DMS114 treated with DMSO at 0.1 percent for 48 hours (cell line): ENCODE measurements around the gene SYNDIG1.

Source experiments
- DNase-seq: peaks from one replicate; lab custom pipeline; 2025; ENCODE audit not compliant: unreplicated experiment; lab: John Stamatoyannopoulos, UW

Gene SYNDIG1

GRCh38 chr20:24446811-24447210 lies 22.6 kb upstream of the SYNDIG1 start:
- no peak for DNase-seq

GRCh38 chr20:24448170-24448569 lies 21.3 kb upstream of the SYNDIG1 start:
- DNase-seq, result no peak

- DNase-seq, result no peak
Measured at GRCh38 chr20:24449026-24449720, 20.3 kb upstream of the SYNDIG1 start.

- DNase-seq, result no peak
Measured at GRCh38 chr20:24450177-24450576, 19.3 kb upstream of the SYNDIG1 start.

GRCh38 chr20:24450624-24451376 lies 18.6 kb upstream of the SYNDIG1 start:
- DNase-seq, result no peak

- no peak for DNase-seq
Measured at GRCh38 chr20:24451428-24451827, 18.0 kb upstream of the SYNDIG1 start.

GRCh38 chr20:24452016-24452415 lies 17.4 kb upstream of the SYNDIG1 start:
- DNase-seq, result no peak

- DNase-seq, result no peak
Measured at GRCh38 chr20:24452498-24453127, 16.8 kb upstream of the SYNDIG1 start.

GRCh38 chr20:24453869-24454268 lies 15.6 kb upstream of the SYNDIG1 start:
- DNase-seq, result no peak

- no peak for DNase-seq
Measured at GRCh38 chr20:24455081-24455480, 14.3 kb upstream of the SYNDIG1 start.

- no peak for DNase-seq
Measured at GRCh38 chr20:24456398-24456781, 13.0 kb upstream of the SYNDIG1 start.

- DNase-seq, result no peak
Measured at GRCh38 chr20:24458436-24458835, 11.0 kb upstream of the SYNDIG1 start.

GRCh38 chr20:24459733-24460132 lies 9.7 kb upstream of the SYNDIG1 start:
- no peak for DNase-seq

GRCh38 chr20:24460712-24461111 lies 8.7 kb upstream of the SYNDIG1 start:
- DNase-seq, result no peak

GRCh38 chr20:24461848-24462247 lies 7.6 kb upstream of the SYNDIG1 start:
- DNase-seq, result no peak

- no peak for DNase-seq
Measured at GRCh38 chr20:24462460-24463010, 6.9 kb upstream of the SYNDIG1 start.

- DNase-seq, result no peak
Measured at GRCh38 chr20:24465159-24465558, 4.3 kb upstream of the SYNDIG1 start.

GRCh38 chr20:24465730-24466129 lies 3.7 kb upstream of the SYNDIG1 start:
- DNase-seq, result no peak

- DNase-seq, result no peak
Measured at GRCh38 chr20:24468401-24469115, 871 bp upstream of the SYNDIG1 start.

- DNase-seq, result peak; percentile 9
Measured at GRCh38 chr20:24469894-24470745, 691 bp downstream of the SYNDIG1 start.
